GM12878 (cell line): Measurements from ENCODE around the gene ENDOU. TPM values are rescaled to one million over a fixed set of nuclear protein-coding genes. Genes with fewer than 3 reads are reported as not detected.

Source experiments
- ATAC-seq: fragments of 200-7000 bp; cut with Tn5 transposase; 3 replicates; pipeline ENCODE4 v1.9.1; 2020; ENCODE audit warnings: mild to moderate bottlenecking, moderate library complexity
- BruUV-seq: library from RNA; stranded (reverse); fragments of 400-500 nt; replicated peaks from 2 replicates; lab custom pipeline; 2021; lab: Mats Ljungman, UMichigan
- CTCF ChIA-PET: fragments of 300-600 bp; sonication (Branson Sonifier 250); formaldehyde crosslinking; extraction: SDS; loops from one replicate; lab custom pipeline; 2021; ENCODE audit warnings: inconsistent platforms; lab: Yijun Ruan, JAX
- POLR2A ChIA-PET: fragments of 350-600 bp; formaldehyde crosslinking; extraction: SDS; loops from one replicate; lab custom pipeline; 2021; ENCODE audit warnings: inconsistent platforms; lab: Charles Lee
- RAD21 ChIA-PET: fragments of 300-600 bp; sonication (Branson Sonifier 250); formaldehyde crosslinking; loops from one replicate; lab custom pipeline; 2023; ENCODE audit warnings: antibody characterized with exemption; ENCODE audit not compliant: unreplicated experiment; lab: Charles Lee
- SMC1A ChIA-PET: fragments of 300-600 bp; sonication (Branson Sonifier 250); formaldehyde crosslinking; loops from one replicate; lab custom pipeline; 2023; ENCODE audit not compliant: unreplicated experiment, uncharacterized antibody; lab: Charles Lee
- DNase-seq: peaks from one replicate; pipeline ENCODE4 v3.0.0-alpha.2; 2011; ENCODE audit warnings: low read depth, low spot score
- FAIRE-seq: peaks from 3 replicates; lab custom pipeline; 2011; peaks lifted over from hg19 to GRCh38; lab: Jason Lieb, UNC
- H2AFZ ChIP-seq: 2 replicates; pipeline ENCODE4 v1.6.0; 2011; ENCODE audit warnings: low read depth, low read length, control low read depth; ENCODE audit not compliant: control insufficient read depth
- H3K27ac ChIP-seq: 2 replicates; pipeline ENCODE4 v1.5.1; 2011; ENCODE audit warnings: control low read depth; ENCODE audit not compliant: control insufficient read depth, insufficient read depth
- H3K27me3 ChIP-seq, 2 experiments: replicated peaks in 1 of 2; 2 replicates each; pipeline versions ENCODE4 v1.6.0 to v1.6.1; 2011; ENCODE audit warnings: low read length in 1 of 2; ENCODE audit not compliant: control insufficient read depth in 2 of 2, insufficient read depth in 2 of 2
- H3K36me3 ChIP-seq, 2 experiments: 2 replicates each; pipeline ENCODE4 v1.5.1; 2011; ENCODE audit warnings: low read length in 1 of 2; ENCODE audit not compliant: control insufficient read depth in 2 of 2, insufficient read depth in 2 of 2
- H3K4me1 ChIP-seq: 2 replicates; pipeline ENCODE4 v1.6.1; 2011; ENCODE audit warnings: mild to moderate bottlenecking, low read length, moderate library complexity, mixed read lengths; ENCODE audit not compliant: control insufficient read depth, insufficient read depth
- H3K4me2 ChIP-seq: 2 replicates; pipeline ENCODE4 v1.6.0; 2011; ENCODE audit warnings: control low read depth; ENCODE audit not compliant: control insufficient read depth, insufficient read depth
- H3K4me3 ChIP-seq: fragments of 200-600 bp; sonication (generic); 2 replicates; pipeline ENCODE4 v1.5.1; 2016
- H3K79me2 ChIP-seq: 2 replicates; pipeline ENCODE4 v1.6.0; 2011; ENCODE audit warnings: low read length; ENCODE audit not compliant: control insufficient read depth, insufficient read depth
- H3K9ac ChIP-seq: 2 replicates; pipeline ENCODE4 v1.8.0; 2011; ENCODE audit warnings: low read length, control low read depth, mixed read lengths; ENCODE audit not compliant: control insufficient read depth, insufficient read depth
- H3K9me3 ChIP-seq: replicated peaks from 3 replicates; pipeline ENCODE4 v1.5.1; 2011; ENCODE audit warnings: mild to moderate bottlenecking, low read length; ENCODE audit not compliant: control insufficient read depth, insufficient read depth
- H4K20me1 ChIP-seq: 2 replicates; pipeline ENCODE4 v1.6.0; 2011; ENCODE audit not compliant: control insufficient read depth, insufficient read depth
- ASH2L ChIP-seq: fragments of 300-600, 200-600 bp; sonication (generic); IDR thresholded peaks from 2 replicates; pipeline ENCODE4 v1.6.1; 2017; ENCODE audit warnings: low read depth, mild to moderate bottlenecking, borderline replicate concordance
- ATF3 ChIP-seq: IDR thresholded peaks from 2 replicates; pipeline ENCODE4 v1.6.1; 2011; ENCODE audit warnings: low read depth, mild to moderate bottlenecking, low read length, moderate library complexity, borderline replicate concordance; ENCODE audit errors: extremely low read depth
- BCLAF1 ChIP-seq: fragments of 450-650 bp; IDR thresholded peaks from 2 replicates; pipeline ENCODE4 v1.6.1; 2017; ENCODE audit warnings: antibody characterized with exemption, mild to moderate bottlenecking, moderate library complexity
- HSF1 ChIP-seq: fragments of 150-350 bp; IDR thresholded peaks from 2 replicates; pipeline ENCODE4 v1.6.1; 2014; ENCODE audit warnings: mild to moderate bottlenecking, low read depth, low read length
- IRF3 ChIP-seq: fragments of 450-650 bp; IDR thresholded peaks from 2 replicates; pipeline ENCODE4 v1.6.1; 2014; ENCODE audit warnings: mild to moderate bottlenecking
- KAT2A ChIP-seq: conservative IDR thresholded peaks from 2 replicates; pipeline ENCODE4 v1.6.1; 2011; ENCODE audit warnings: low read depth, low read length; ENCODE audit not compliant: control insufficient read depth
- SKIL ChIP-seq: fragments of 450-650 bp; IDR thresholded peaks from 2 replicates; pipeline ENCODE4 v1.6.1; 2017; ENCODE audit warnings: mild to moderate bottlenecking, low read depth, inconsistent platforms; ENCODE audit not compliant: poor library complexity, severe bottlenecking
- ZNF207 ChIP-seq: fragments of 450-650 bp; IDR thresholded peaks from 2 replicates; pipeline ENCODE4 v1.6.1; 2014; ENCODE audit warnings: antibody characterized with exemption, mild to moderate bottlenecking, borderline replicate concordance
- WGBS: methylation state at CpG from one replicate; pipeline ENCODE4 v1.1.6; 2016; ENCODE audit warnings: low lambda C conversion rate; ENCODE audit not compliant: insufficient replicate concordance, insufficient coverage; ENCODE audit errors: missing lambda C conversion rate; 5-methylcytosine and 5-hydroxymethylcytosine counted together
- in situ Hi-C: fragments of 300-500 bp; cut with MboI; formaldehyde crosslinking; loops from 9 replicates; pipeline ENCODE4 v1.14.3; 2018; ENCODE audit warnings: mixed read lengths
- intact Hi-C: fragments of 100-400 bp; cut with micrococcal nuclease; formaldehyde crosslinking; loops from one replicate; pipeline ENCODE4 v1.14.2; 2022; ENCODE audit not compliant: unreplicated experiment
- polyA plus RNA-seq, 11 experiments: library from polyadenylated mRNA; depleted of rRNA in 4 of 11; unstranded in 6 of 11; stranded (reverse) in 5 of 11; fragments of >200 nt; fragmentation: Nextera tagmentation in 4 of 11; fragmentation: Illumina TruSeq in 1 of 11; extraction: Ambion mirVana in 4 of 11; extraction: Trizol in 1 of 11; gene quantifications; 1 replicate in 1 of 11; 2 replicates in 10 of 11; pipeline versions ENCODE4 v1.2.1 to v1.2.3, GENCODE V29; 2011 to 2016; ENCODE audit warnings: inconsistent platforms in 2 of 11, missing spikeins in 2 of 11, low read depth in 1 of 11
- total RNA-seq, 4 experiments: library from RNA; depleted of rRNA in 3 of 4; stranded (reverse); fragments of >200 nt in 3 of 4; fragmentation: Illumina TruSeq in 1 of 4; extraction: Trizol in 1 of 4; gene quantifications; 2 replicates each; pipeline versions ENCODE4 v1.2.1 to v1.2.3, GENCODE V29; 2013 to 2021

Gene ENDOU
- total and polyA plus RNA-seq, 10 of the 15 experiments (the other 5 are each of a cell fraction or from before 2014, with no cell fraction given), result 0.03 to 0.17 (median 0.10) TPM; not detected in 4

GRCh38 chr12:47698631-47699030, 26.7 kb downstream of the ENDOU start:
- Histone ChIP-seq H3K4me2 (no peak overlapping the region), H3K27ac (no peak overlapping the region)
- intact Hi-C loops, result no loop called here

More at GRCh38 chr12:47698631-47699030, 26.7 kb downstream of the ENDOU start:
- Histone ChIP-seq H3K9ac (no peak overlapping the region), H3K4me3 (no peak overlapping the region), H3K27me3 (no peaks in the 10 kb centered on the region), H3K36me3 (peaks cover 0 to 2% of the 10 kb centered on the region in 2 experiments; a peak in 1 of 4 replicates), H2AFZ (no peak overlapping the region), H3K79me2 (peaks cover 10% of the 10 kb centered on the region), H3K4me1 (no peaks in the 10 kb centered on the region; the same call in 1 of the 2 replicates), H4K20me1 (no peaks in the 10 kb centered on the region), H3K9me3 (no peaks in the 10 kb centered on the region)
- DNase-seq, result no peak
- ChIA-PET POLR2A (interaction anchor here (0.6 kb wide), 1 partner anchor 18 kb away, joined by 3 read pairs; no protein-coding TSS in a partner anchor), RAD21 (interaction anchor here (1.0 to 2.3 kb wide), 4 partner anchors 12 to 111 kb away, joined by 3 to 8 read pairs (median 4); no protein-coding TSS in a partner anchor), SMC1A (interaction anchor here (1.1 to 2.8 kb wide), 4 partner anchors 9 to 41 kb away, joined by 3 to 10 read pairs (median 6); no protein-coding TSS in a partner anchor), CTCF (interaction anchor here (0.6 to 2.9 kb wide), 14 partner anchors 8 to 666 kb away, joined by 3 to 16 read pairs (median 5); partner anchors contain the start of gene RAPGEF3)
- TF ChIP-seq KAT2A, result no peak
- no peak for TF ChIP-seq ATF3
- TF ChIP-seq SKIL, result no peak
- TF ChIP-seq BCLAF1, result no peak
- no peak for TF ChIP-seq ASH2L
- TF ChIP-seq HSF1, result no peak
- TF ChIP-seq ZNF207, result no peak
- TF ChIP-seq IRF3, result no peak
- BruUV-seq, result no TSS peak
- FAIRE-seq, result no peak
- 75% methylated on average over 7 of the region's 7 CpGs for WGBS
- in situ Hi-C loops, result no loop called here
- no peak for ATAC-seq
